Body of pancreas (tissue), 4 donors: ENCODE measurements around the gene IQSEC2. TPM values are rescaled to one million over a fixed set of nuclear protein-coding genes. Genes with fewer than 3 reads are reported as not detected.

Experiments
- ATAC-seq: fragments of 150-250 bp; one replicate; pipeline ENCODE4 v1.9.1; 2016
- DNase-seq, 4 donors: peaks; one replicate each; pipeline ENCODE4 v3.0.0-alpha.2; 2019
- H3K27ac ChIP-seq, 4 donors: fragments of 200-600 bp; sonication (generic); 1 replicate in 3 of 4; 2 replicates in 1 of 4; pipeline versions ENCODE4 v1.5.1 to v1.6.1; 2016 to 2019; ENCODE audit warnings: mild to moderate bottlenecking in 1 of 4, mixed read lengths in 1 of 4, moderate library complexity in 1 of 4
- H3K27me3 ChIP-seq, 2 donors: fragments of 200-600 bp; sonication (generic); one replicate each; pipeline ENCODE4 v1.6.0; 2016; ENCODE audit warnings: mild to moderate bottlenecking in 1 of 2
- H3K36me3 ChIP-seq, 2 donors: fragments of 200-600 bp; sonication (generic); replicated peaks in 1 of 2; 2 replicates each; pipeline ENCODE4 v1.5.1; 2016; ENCODE audit warnings: low read depth in 2 of 2; ENCODE audit not compliant: insufficient read depth in 1 of 2
- H3K4me1 ChIP-seq: fragments of 200-600 bp; sonication (generic); one replicate; pipeline ENCODE4 v1.6.0; 2016
- H3K4me3 ChIP-seq, 2 donors: fragments of 200-600 bp; sonication (generic); 1 replicate in 1 of 2; 2 replicates in 1 of 2; pipeline ENCODE4 v1.5.1; 2016 to 2019
- H3K9me3 ChIP-seq, 3 donors: fragments of 200-600 bp; sonication (generic); 1 replicate in 2 of 3; 2 replicates in 1 of 3; pipeline ENCODE4 v1.5.1; 2016
- CTCF ChIP-seq, 7 experiments: fragments of 450-650 bp in 4 of 7; fragments of 200-600 bp in 3 of 7; sonication (generic) in 3 of 7; IDR thresholded peaks; one replicate each; pipeline ENCODE4 v1.5.1; 2016 to 2019; ENCODE audit warnings: antibody characterized with exemption in 7 of 7
- POLR2A ChIP-seq, 3 donors: fragments of 450-650 bp; IDR thresholded peaks; one replicate each; pipeline ENCODE4 v1.6.1; 2016; ENCODE audit warnings: antibody characterized with exemption in 3 of 3, mild to moderate bottlenecking in 2 of 3
- WGBS, 2 donors: methylation state at CpG; one replicate each; pipeline ENCODE4 v1.1.5; 2017; 5-methylcytosine and 5-hydroxymethylcytosine counted together
- intact Hi-C: fragments of 100-400 bp; cut with DNase I; formaldehyde crosslinking; loops from one replicate; pipeline ENCODE4 v1.15.1; 2023
- total RNA-seq, 2 donors: library from RNA; depleted of rRNA; stranded (reverse); fragments of >200 nt; gene quantifications; one replicate each; pipeline ENCODE4 v1.1.0, GENCODE V29; 2016

IQSEC2 gene
- total RNA-seq, 2 donors from 2014 or later, result 12.7 to 30.3 TPM

- H3K27ac ChIP-seq, result no peak overlapping the region
- DNase-seq (no peak), ATAC-seq (no peak)
- no peak overlapping the region for H3K4me3 ChIP-seq
- TF ChIP-seq POLR2A (IDR thresholded peaks at IDR 0.05), result no peak
- TF ChIP-seq CTCF (IDR thresholded peaks at IDR 0.05), result no peak
- H3K36me3 ChIP-seq, result no peaks in the 10 kb centered on the region
- WGBS, 2 donors, result 68 to 83% methylated on average over 3 of the region's 3 CpGs
- no peaks in the 10 kb centered on the region for H3K9me3 ChIP-seq
- intact Hi-C loops, result no loop called here
- no peaks in the 10 kb centered on the region for H3K27me3 ChIP-seq
- peaks cover 32% of the 10 kb centered on the region for H3K4me1 ChIP-seq
Measured at GRCh38 chrX:53283567-53283966, 2.2 kb upstream of the IQSEC2 start.

- Histone ChIP-seq H3K4me1 (peaks cover 32% of the 10 kb centered on the region), H3K4me3 (no peak overlapping the region), H3K27me3 (no peaks in the 10 kb centered on the region), H3K27ac (no peak overlapping the region), H3K36me3 (no peaks in the 10 kb centered on the region), H3K9me3 (no peaks in the 10 kb centered on the region)
- TF ChIP-seq CTCF (IDR thresholded peaks at IDR 0.05), result no peak
- 97 to 100% methylated on average over 3 of the region's 3 CpGs for WGBS, 2 donors
- intact Hi-C loops, result no loop called here
- DNase-seq, result no peak
- no peak for ATAC-seq
Measured at GRCh38 chrX:53283099-53283498, 1.7 kb upstream of the IQSEC2 start.

GRCh38 chrX:53281963-53282695 is 745 bp upstream of the IQSEC2 start:
- intact Hi-C loops, result no loop called here
- TF ChIP-seq CTCF (IDR thresholded peaks at IDR 0.05) (no peak), POLR2A (IDR thresholded peaks at IDR 0.05) (no peak)
- H3K27me3 ChIP-seq, result no peaks in the 10 kb centered on the region
- peaks cover 28% of the 10 kb centered on the region for H3K4me1 ChIP-seq
- no peaks in the 10 kb centered on the region for H3K9me3 ChIP-seq
- DNase-seq, result no peak
- WGBS, 2 donors, result 52 to 65% methylated on average over 3 to 4 of the region's 5 CpGs
- no peak overlapping the region for H3K4me3 ChIP-seq
- peak overlapping the region in 3 of 4 donors; percentile 42 to 78 (median 66) for H3K27ac ChIP-seq
- ATAC-seq, result no peak
- no peaks in the 10 kb centered on the region for H3K36me3 ChIP-seq

GRCh38 chrX:53280331-53281320 is 758 bp downstream of the IQSEC2 start:
- no peak for TF ChIP-seq POLR2A (IDR thresholded peaks at IDR 0.05)
- no peak for TF ChIP-seq CTCF (IDR thresholded peaks at IDR 0.05)
- Histone ChIP-seq H3K4me1 (peaks cover 28% of the 10 kb centered on the region), H3K4me3 (no peak overlapping the region), H3K27ac (peak overlapping the region; percentile 21 to 78 (median 54)), H3K27me3 (no peaks in the 10 kb centered on the region), H3K36me3 (no peaks in the 10 kb centered on the region), H3K9me3 (no peaks in the 10 kb centered on the region)
- ATAC-seq (peak; percentile 20), DNase-seq (peak in 2 of 4 donors; percentile 35 to 54)
- WGBS, 2 donors, result 43 to 88% methylated on average over 4 to 7 of the region's 14 CpGs
- intact Hi-C loops, result no loop called here
